Measurements from ENCODE around the gene PDCD1LG2. TPM values are rescaled to one million over a fixed set of nuclear protein-coding genes. Genes with fewer than 3 reads are reported as not detected.

The PDCD1LG2 gene
- total RNA-seq, 2 experiments from 2014 or later = 0.13 to 0.14 TPM

- intact Hi-C loops (cut with micrococcal nuclease) = no loop called here
- no peak for TF ChIP-seq CTCF (IDR thresholded peaks at IDR 0.05)
- Mint-ChIP-seq H3K36me3 (ENCODE audit: low read depth) (no peaks in the 10 kb centered on the region), H3K4me3 (no peak overlapping the region), H3K4me1 (ENCODE audit: low read depth) (peaks cover 45% of the 10 kb centered on the region), H3K27ac (no peak overlapping the region), H3K9me3 (no peaks in the 10 kb centered on the region), H3K27me3 (no peaks in the 10 kb centered on the region)
- POLR2A ChIA-PET = no interaction called here
- DNase-seq (no peak), ATAC-seq (no peak)
- CTCF ChIA-PET = interaction anchor here (2.2 kb wide), 1 partner anchor 63 kb away, joined by 7 read pairs; the partner anchor contains the start of gene CD274
These were observed 2.5 kb downstream of the PDCD1LG2 start for GRCh38 chr9:5512658-5513452.

- Mint-ChIP-seq H3K36me3 (ENCODE audit: low read depth) (no peaks in the 10 kb centered on the region), H3K27me3 (no peaks in the 10 kb centered on the region), H3K9me3 (no peaks in the 10 kb centered on the region), H3K4me1 (ENCODE audit: low read depth) (peaks cover 51% of the 10 kb centered on the region), H3K4me3 (no peak overlapping the region), H3K27ac (no peak overlapping the region)
- ATAC-seq = no peak
- DNase-seq = no peak
- CTCF ChIA-PET = no interaction called here
- no peak for TF ChIP-seq CTCF (IDR thresholded peaks at IDR 0.05)
- intact Hi-C loops (cut with micrococcal nuclease) = no loop called here
- POLR2A ChIA-PET = no interaction called here
These were observed 3.8 kb downstream of the PDCD1LG2 start for GRCh38 chr9:5513966-5514616.

GRCh38 chr9:5514617-5515260 lies 4.4 kb downstream of the PDCD1LG2 start:
- DNase-seq (no peak), ATAC-seq (no peak)
- intact Hi-C loops (cut with micrococcal nuclease) = loop anchor here (5.0 kb wide), 1 partner anchor 57 kb away; no protein-coding TSS in a partner anchor
- H3K4me3 Mint-ChIP-seq = no peak overlapping the region
- POLR2A ChIA-PET = no interaction called here
- no peaks in the 10 kb centered on the region for H3K27me3 Mint-ChIP-seq
- CTCF ChIA-PET = no interaction called here
- H3K4me1 Mint-ChIP-seq (ENCODE audit: low read depth) = peaks cover 53% of the 10 kb centered on the region
- TF ChIP-seq CTCF (IDR thresholded peaks at IDR 0.05) = no peak
- no peaks in the 10 kb centered on the region for H3K36me3 Mint-ChIP-seq (ENCODE audit: low read depth)
- H3K9me3 Mint-ChIP-seq = no peaks in the 10 kb centered on the region
- no peak overlapping the region for H3K27ac Mint-ChIP-seq

GRCh38 chr9:5515261-5515650 lies 4.9 kb downstream of the PDCD1LG2 start:
- H3K4me1 Mint-ChIP-seq (ENCODE audit: low read depth) = peaks cover 48% of the 10 kb centered on the region
- no peaks in the 10 kb centered on the region for H3K9me3 Mint-ChIP-seq
- CTCF ChIA-PET = no interaction called here

More at GRCh38 chr9:5515261-5515650, 4.9 kb downstream of the PDCD1LG2 start:
- TF ChIP-seq CTCF (IDR thresholded peaks at IDR 0.05) = no peak
- Mint-ChIP-seq H3K36me3 (ENCODE audit: low read depth) (no peaks in the 10 kb centered on the region), H3K27me3 (no peaks in the 10 kb centered on the region), H3K4me3 (no peak overlapping the region), H3K27ac (no peak overlapping the region)
- ATAC-seq (no peak), DNase-seq (no peak)
- intact Hi-C loops (cut with micrococcal nuclease) = loop anchor here (5.0 kb wide), 1 partner anchor 58 kb away; no protein-coding TSS in a partner anchor
- POLR2A ChIA-PET = no interaction called here

Measured in activated CD8-positive, alpha-beta T cell treated with anti-CD3 and anti-CD28 coated beads for 36 hours (primary cell).